Vagina (tissue), 2 donors: ENCODE data around the gene GRIK2. TPM values are rescaled to one million over a fixed set of nuclear protein-coding genes. Genes with fewer than 3 reads are reported as not detected.

Experiments used
- DNase-seq, 2 donors: peaks; one replicate each; pipeline ENCODE4 v3.0.0-alpha.2; 2017; ENCODE audit errors: extremely low spot score in 2 of 2
- H3K27ac ChIP-seq: fragments of 200-600 bp; sonication (generic); one replicate; pipeline ENCODE4 v1.5.1; 2019
- H3K27me3 ChIP-seq: fragments of 200-600 bp; sonication (generic); one replicate; pipeline ENCODE4 v1.5.1; 2019
- H3K36me3 ChIP-seq, 2 donors: fragments of 200-600 bp; sonication (generic); one replicate each; pipeline ENCODE4 v1.5.1; 2017 to 2019
- H3K4me1 ChIP-seq: fragments of 200-600 bp; sonication (generic); one replicate; pipeline ENCODE4 v1.5.1; 2019
- H3K4me3 ChIP-seq, 2 donors: fragments of 200-600 bp; sonication (generic); 1 replicate in 1 of 2; 2 replicates in 1 of 2; pipeline ENCODE4 v1.5.1; 2016 to 2019
- H3K9me3 ChIP-seq: fragments of 200-600 bp; sonication (generic); one replicate; pipeline ENCODE4 v1.5.1; 2019
- POLR2A ChIP-seq, 2 donors: fragments of 450-650 bp; IDR thresholded peaks; one replicate each; pipeline ENCODE4 v1.6.1; 2017; ENCODE audit warnings: antibody characterized with exemption in 2 of 2, mild to moderate bottlenecking in 2 of 2, moderate library complexity in 2 of 2
- POLR2AphosphoS5 ChIP-seq, 2 donors: sonication (generic); formaldehyde crosslinking; IDR thresholded peaks; one replicate each; pipeline ENCODE4 v1.9.0; 2017; ENCODE audit warnings: antibody characterized with exemption in 2 of 2, mild to moderate bottlenecking in 2 of 2, low read depth in 1 of 2; ENCODE audit not compliant: insufficient read depth in 1 of 2
- intact Hi-C: fragments of 100-400 bp; cut with DNase I; formaldehyde crosslinking; loops from one replicate; pipeline ENCODE4 v1.15.1; 2023
- total RNA-seq: library from RNA; depleted of rRNA; stranded (reverse); fragments of >200 nt; gene quantifications from one replicate; pipeline ENCODE4 v1.2.3, GENCODE V29; 2016
- TF ChIP-seq, protein P1 (sequence below), 3 experiments: fragments of 450-650 bp in 2 of 3; fragments of 200-600 bp in 1 of 3; sonication (generic) in 1 of 3; IDR thresholded peaks; one replicate each; pipeline ENCODE4 v1.5.1; 2017 to 2019; ENCODE audit warnings: antibody characterized with exemption in 3 of 3, mild to moderate bottlenecking in 2 of 3, moderate library complexity in 2 of 3

The GRIK2 gene
- total RNA-seq, 1 donor from 2014 or later: 8.8 TPM

DNA sequence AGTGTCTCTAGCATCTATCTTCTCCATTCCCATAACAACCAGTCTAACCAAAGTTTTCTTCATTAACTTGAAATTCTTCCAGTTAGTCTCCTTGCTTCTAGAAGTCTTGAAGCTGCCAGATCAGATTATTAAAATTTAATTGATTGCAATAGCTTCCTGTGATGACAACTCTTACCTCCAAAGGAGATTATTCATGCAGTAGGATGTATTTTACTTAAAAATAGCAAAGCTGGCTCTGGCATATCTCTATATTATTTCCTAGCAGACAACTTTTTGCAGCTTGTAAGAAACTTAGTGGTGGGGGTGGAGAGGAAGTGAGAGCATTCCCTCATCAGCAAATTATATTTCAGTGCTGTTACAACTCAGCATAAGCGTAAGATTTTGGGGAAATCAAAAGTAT lies 290.4 kb downstream of the GRIK2 start:
- H3K36me3 ChIP-seq: no peaks in the 10 kb centered on the region
- H3K27ac ChIP-seq: no peak overlapping the region
- TF ChIP-seq POLR2AphosphoS5 (IDR thresholded peaks at IDR 0.05; ENCODE audit: insufficient read depth in 1 of 2, low read depth in 1 of 2) (no peak), POLR2A (IDR thresholded peaks at IDR 0.05) (no peak)
- TF ChIP-seq, protein P1, sequence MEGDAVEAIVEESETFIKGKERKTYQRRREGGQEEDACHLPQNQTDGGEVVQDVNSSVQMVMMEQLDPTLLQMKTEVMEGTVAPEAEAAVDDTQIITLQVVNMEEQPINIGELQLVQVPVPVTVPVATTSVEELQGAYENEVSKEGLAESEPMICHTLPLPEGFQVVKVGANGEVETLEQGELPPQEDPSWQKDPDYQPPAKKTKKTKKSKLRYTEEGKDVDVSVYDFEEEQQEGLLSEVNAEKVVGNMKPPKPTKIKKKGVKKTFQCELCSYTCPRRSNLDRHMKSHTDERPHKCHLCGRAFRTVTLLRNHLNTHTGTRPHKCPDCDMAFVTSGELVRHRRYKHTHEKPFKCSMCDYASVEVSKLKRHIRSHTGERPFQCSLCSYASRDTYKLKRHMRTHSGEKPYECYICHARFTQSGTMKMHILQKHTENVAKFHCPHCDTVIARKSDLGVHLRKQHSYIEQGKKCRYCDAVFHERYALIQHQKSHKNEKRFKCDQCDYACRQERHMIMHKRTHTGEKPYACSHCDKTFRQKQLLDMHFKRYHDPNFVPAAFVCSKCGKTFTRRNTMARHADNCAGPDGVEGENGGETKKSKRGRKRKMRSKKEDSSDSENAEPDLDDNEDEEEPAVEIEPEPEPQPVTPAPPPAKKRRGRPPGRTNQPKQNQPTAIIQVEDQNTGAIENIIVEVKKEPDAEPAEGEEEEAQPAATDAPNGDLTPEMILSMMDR (IDR thresholded peaks at IDR 0.05): no peak
- no peaks in the 10 kb centered on the region for H3K4me1 ChIP-seq
- no peaks in the 10 kb centered on the region for H3K27me3 ChIP-seq
- no peaks in the 10 kb centered on the region for H3K9me3 ChIP-seq
- H3K4me3 ChIP-seq: no peak overlapping the region
- no peak for DNase-seq
- intact Hi-C loops: no loop called here

DNA sequence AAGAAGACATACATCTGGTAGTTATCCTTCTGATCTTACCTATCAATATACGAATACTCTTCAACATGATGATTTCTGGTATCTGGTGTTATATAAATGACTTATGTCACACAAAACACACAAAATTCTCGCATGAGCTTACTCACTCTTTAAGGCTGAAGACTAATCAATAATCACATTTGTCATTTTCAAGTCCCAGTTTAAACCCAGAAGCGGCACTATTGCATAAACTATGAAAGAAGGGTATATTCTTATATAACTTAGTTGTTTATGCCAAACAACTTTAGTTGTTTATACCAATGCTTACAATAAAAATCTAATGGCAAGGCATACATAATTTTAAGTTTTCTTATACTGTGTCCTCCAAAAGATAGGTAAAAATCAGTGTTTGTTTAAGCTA lies 293.1 kb downstream of the GRIK2 start:
- no peaks in the 10 kb centered on the region for H3K36me3 ChIP-seq
- H3K27ac ChIP-seq: no peak overlapping the region
- no peak for TF ChIP-seq POLR2AphosphoS5 (IDR thresholded peaks at IDR 0.05; ENCODE audit: insufficient read depth in 1 of 2, low read depth in 1 of 2)
- TF ChIP-seq POLR2A (IDR thresholded peaks at IDR 0.05): no peak
- TF ChIP-seq, protein P1 (IDR thresholded peaks at IDR 0.05): no peak
- no peaks in the 10 kb centered on the region for H3K9me3 ChIP-seq
- no peaks in the 10 kb centered on the region for H3K4me1 ChIP-seq
- no peak overlapping the region for H3K4me3 ChIP-seq
- no peaks in the 10 kb centered on the region for H3K27me3 ChIP-seq
- DNase-seq: no peak
- intact Hi-C loops: no loop called here

DNA sequence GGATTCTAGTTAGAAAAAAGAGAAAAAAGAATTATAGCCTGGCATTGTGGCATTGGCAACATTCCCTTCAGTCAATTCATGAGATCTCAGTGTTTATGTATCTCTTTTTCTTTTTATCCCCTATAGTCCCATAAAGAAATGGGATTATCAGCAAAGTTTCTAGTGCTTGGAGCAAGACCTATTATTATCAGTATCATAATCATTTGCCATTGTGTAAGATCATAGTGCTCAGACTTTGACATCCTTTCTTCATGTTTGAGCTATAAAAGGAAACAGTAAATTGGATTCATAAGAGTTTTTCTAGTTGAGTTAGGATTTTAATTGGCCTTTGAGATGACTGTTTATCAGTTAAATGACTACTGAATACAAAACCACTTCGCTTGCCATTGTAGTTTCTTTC lies 295.6 kb downstream of the GRIK2 start:
- TF ChIP-seq, protein P1 (IDR thresholded peaks at IDR 0.05): no peak
- no peak for TF ChIP-seq POLR2A (IDR thresholded peaks at IDR 0.05)
- TF ChIP-seq POLR2AphosphoS5 (IDR thresholded peaks at IDR 0.05; ENCODE audit: insufficient read depth in 1 of 2, low read depth in 1 of 2): no peak

DNA sequence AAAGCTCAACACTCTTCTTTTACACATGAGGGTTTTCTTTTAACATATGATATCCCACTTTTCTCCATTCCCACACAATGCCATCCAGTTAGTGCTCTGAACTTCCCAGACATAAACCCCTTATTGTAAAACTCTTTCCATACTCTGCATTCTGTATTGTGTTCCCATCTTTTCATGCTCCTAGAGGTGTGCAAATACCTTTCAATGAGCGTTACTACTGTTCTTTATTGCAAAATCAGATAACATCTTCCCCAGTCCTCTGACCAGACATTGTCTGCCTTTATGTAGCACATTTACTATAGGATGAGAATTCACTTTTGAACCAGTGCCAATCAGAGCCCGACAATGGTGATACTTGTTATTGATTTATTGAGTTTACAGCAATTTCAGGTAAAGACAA lies 296.2 kb downstream of the GRIK2 start:
- DNase-seq: no peak
- no peaks in the 10 kb centered on the region for H3K9me3 ChIP-seq
- H3K4me3 ChIP-seq: no peak overlapping the region
- no peaks in the 10 kb centered on the region for H3K36me3 ChIP-seq
- no peaks in the 10 kb centered on the region for H3K4me1 ChIP-seq
- H3K27me3 ChIP-seq: no peaks in the 10 kb centered on the region
- no peak overlapping the region for H3K27ac ChIP-seq
- TF ChIP-seq POLR2AphosphoS5 (IDR thresholded peaks at IDR 0.05; ENCODE audit: insufficient read depth in 1 of 2, low read depth in 1 of 2): no peak
- TF ChIP-seq, protein P1 (IDR thresholded peaks at IDR 0.05): no peak
- no peak for TF ChIP-seq POLR2A (IDR thresholded peaks at IDR 0.05)
- intact Hi-C loops: no loop called here

More for the DNA sequence above, 295.6 kb downstream of the GRIK2 start:
- H3K36me3 ChIP-seq: no peaks in the 10 kb centered on the region
- intact Hi-C loops: no loop called here
- H3K27ac ChIP-seq: no peak overlapping the region
- no peaks in the 10 kb centered on the region for H3K9me3 ChIP-seq
- no peak for DNase-seq
- no peaks in the 10 kb centered on the region for H3K27me3 ChIP-seq
- H3K4me1 ChIP-seq: no peaks in the 10 kb centered on the region
- H3K4me3 ChIP-seq: no peak overlapping the region

DNA sequence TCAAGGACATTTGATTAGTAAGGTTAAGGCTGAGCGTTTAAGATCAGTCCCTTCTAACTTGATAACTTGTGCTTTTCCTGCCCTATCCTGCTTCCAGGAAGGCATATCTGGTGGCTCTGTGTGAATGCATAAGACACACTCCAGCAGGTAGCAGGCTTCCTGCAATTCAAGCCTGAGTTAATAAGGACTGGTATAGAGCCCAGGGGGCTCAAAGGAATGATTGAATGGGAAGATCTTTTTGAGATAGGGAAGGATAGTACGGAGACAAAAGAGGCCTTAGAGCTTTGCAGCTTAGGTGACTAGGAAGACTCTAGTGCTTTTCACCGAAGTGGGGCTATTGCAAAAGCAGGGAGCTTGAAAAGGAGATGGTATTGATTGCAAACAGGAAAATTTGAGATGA lies 307.1 kb downstream of the GRIK2 start:
- no peaks in the 10 kb centered on the region for H3K4me1 ChIP-seq
- DNase-seq: no peak
- no peaks in the 10 kb centered on the region for H3K36me3 ChIP-seq
- intact Hi-C loops: no loop called here
- H3K27ac ChIP-seq: no peak overlapping the region
- H3K27me3 ChIP-seq: no peaks in the 10 kb centered on the region
- H3K9me3 ChIP-seq: no peaks in the 10 kb centered on the region
- TF ChIP-seq POLR2A (IDR thresholded peaks at IDR 0.05): no peak
- no peak for TF ChIP-seq POLR2AphosphoS5 (IDR thresholded peaks at IDR 0.05; ENCODE audit: insufficient read depth in 1 of 2, low read depth in 1 of 2)
- TF ChIP-seq, protein P1 (IDR thresholded peaks at IDR 0.05): no peak
- no peak overlapping the region for H3K4me3 ChIP-seq
